GM12874 (cell line): Measurements from ENCODE around the gene LRRN3.

Experiments
- TF ChIP-seq, protein P1 (sequence below): IDR thresholded peaks from 2 replicates; pipeline ENCODE4 v1.5.1; 2011; ENCODE audit warnings: low read depth, mild to moderate bottlenecking, control low read depth, low read length, moderate library complexity; ENCODE audit not compliant: insufficient read depth

The LRRN3 gene

DNA sequence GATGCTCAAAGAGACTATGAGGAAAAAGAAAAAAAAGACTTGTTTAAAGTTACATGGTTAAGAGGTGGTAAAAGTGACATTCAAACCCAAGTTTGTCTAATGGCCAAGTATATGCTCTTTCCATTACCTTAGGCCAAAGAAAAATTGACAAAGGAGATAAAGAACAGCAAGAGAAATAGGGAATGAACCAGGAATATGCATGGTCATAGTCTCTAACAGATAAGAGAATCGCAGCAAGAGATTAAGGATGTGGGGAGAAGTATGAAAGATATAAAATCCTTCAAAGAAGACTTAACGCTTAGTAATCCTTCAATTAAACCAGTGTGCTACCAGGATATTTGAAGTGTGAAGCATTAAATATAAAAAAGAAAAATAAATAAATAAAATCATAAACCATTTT, 23.2 kb upstream of the LRRN3 start:
- TF ChIP-seq, protein P1, sequence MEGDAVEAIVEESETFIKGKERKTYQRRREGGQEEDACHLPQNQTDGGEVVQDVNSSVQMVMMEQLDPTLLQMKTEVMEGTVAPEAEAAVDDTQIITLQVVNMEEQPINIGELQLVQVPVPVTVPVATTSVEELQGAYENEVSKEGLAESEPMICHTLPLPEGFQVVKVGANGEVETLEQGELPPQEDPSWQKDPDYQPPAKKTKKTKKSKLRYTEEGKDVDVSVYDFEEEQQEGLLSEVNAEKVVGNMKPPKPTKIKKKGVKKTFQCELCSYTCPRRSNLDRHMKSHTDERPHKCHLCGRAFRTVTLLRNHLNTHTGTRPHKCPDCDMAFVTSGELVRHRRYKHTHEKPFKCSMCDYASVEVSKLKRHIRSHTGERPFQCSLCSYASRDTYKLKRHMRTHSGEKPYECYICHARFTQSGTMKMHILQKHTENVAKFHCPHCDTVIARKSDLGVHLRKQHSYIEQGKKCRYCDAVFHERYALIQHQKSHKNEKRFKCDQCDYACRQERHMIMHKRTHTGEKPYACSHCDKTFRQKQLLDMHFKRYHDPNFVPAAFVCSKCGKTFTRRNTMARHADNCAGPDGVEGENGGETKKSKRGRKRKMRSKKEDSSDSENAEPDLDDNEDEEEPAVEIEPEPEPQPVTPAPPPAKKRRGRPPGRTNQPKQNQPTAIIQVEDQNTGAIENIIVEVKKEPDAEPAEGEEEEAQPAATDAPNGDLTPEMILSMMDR: no peak

DNA sequence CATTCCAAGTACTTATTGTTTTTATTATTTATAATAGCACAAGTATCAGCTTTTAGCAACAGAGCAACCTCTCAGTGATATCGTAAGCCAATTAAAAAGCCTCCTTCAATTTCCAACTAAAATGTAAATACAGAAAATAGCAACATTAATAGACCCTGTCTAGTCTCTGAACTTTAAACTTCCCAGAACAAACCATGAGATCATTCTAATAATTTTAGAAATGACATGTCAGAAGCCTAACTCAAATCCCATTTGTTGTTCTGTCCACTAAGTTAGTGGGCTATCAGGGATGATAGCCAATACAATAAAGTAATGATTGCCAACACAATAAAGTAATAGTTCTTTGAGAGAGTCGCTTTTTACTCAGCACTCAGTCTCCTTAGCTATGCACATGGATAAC, 22.3 kb upstream of the LRRN3 start:
- TF ChIP-seq, protein P1: no peak

DNA sequence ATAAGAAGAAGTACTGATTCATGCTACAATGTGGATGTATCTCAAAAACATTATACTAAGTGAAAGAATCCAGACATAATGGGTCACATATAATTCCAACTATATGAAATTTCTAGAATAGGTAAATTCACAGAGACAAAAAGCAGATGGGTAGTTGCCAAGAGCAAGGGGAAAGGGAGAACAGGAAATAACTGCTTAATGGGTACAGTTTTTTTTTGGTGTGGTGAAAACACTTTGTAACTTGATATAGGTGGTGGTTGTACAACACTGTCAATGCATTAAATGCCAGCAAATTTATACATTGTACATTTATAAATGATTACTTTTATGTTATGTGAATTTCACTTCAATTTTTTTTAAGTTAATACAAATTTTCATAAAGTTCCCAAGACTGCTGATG, 19.4 kb upstream of the LRRN3 start:
- TF ChIP-seq, protein P1: no peak

DNA sequence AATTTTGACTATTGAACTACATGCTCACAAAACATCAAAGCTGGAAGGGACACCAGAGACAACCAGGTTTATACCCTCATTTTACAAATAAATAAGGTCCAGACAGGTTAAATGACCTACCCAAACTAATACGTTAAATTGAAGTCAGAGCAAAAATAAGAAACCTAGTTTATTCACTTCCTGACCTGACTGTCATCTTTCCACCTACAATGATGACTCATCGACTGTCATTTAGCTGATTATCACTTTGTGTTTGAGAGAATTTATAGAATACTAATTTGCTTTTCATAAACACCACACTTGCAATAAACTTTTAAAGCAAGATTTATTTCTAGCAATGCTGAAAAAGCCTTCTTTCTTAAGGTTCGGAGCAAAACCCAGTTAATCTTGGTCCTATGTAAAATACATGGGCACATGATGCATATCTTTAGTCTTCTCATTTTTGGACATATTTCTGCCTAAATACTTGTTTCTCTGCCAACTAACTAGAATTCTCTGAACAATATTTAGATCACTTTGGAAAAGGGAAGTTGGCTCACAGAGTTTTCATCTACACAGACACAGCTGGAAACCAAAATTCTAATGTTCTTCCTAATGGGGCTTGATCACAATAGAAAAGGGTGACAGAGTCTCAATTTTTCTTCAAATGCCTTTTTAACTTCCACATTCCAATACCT, 16.7 kb upstream of the LRRN3 start:
- TF ChIP-seq, protein P1: no peak

DNA sequence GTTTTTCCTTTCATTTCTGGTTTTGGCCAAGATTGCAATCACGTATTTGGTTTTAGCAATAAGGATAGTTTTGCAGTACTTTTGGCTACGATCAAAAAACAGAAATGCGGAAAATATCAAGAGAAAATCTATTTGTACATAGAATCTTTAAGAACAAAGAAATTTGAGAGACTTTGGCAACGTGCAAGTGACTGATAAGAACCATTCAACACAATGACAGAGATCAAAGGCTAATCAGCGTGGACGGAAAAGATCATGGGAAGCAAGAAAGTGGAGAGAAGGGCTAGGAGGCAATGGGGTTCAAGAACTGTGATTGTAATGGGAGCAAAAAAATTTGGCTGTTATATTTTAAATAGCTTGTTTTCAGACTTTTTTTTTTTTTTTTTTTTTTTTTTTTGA, 16.2 kb upstream of the LRRN3 start:
- TF ChIP-seq, protein P1: no peak

DNA sequence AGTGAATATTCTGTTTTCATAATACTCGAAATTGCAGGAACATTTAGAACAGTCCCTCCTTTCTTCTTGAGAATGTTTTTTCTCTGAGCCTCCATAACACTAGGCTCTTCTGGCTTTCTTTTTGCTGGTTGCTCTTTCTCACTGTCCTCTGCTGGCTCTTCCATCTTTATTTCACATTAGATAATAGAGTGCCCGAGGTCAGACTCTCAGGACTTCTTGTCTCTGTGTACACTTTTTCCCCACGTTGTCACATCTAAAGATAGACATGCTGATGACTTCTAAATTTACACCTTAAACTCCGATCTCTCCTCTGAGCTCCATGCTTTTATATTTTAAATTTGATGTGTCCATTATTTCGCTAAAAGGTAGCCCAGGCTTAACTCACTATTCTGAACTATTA, 15.4 kb upstream of the LRRN3 start:
- TF ChIP-seq, protein P1: no peak

DNA sequence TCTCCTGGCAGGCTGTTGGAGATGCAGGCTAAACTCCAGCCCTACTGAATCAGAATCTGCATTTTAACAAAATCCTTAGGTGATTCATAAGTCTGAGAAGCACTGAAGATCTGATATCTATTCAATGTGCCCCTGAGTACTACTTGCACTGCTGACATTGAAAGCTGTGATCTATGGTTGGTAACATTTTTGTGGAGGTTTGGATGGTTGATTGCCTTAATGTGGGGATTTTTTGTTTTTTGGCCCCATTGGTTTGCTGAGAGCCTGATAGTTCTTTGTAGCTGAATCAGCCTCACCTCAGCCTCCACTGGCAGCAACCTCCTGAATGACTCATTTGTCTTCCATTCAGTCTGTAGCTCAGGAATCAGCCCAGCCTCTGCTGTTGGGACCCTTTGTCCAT, 14.7 kb upstream of the LRRN3 start:
- TF ChIP-seq, protein P1: no peak
